Measurements from ENCODE around the gene SDK2.

DNA sequence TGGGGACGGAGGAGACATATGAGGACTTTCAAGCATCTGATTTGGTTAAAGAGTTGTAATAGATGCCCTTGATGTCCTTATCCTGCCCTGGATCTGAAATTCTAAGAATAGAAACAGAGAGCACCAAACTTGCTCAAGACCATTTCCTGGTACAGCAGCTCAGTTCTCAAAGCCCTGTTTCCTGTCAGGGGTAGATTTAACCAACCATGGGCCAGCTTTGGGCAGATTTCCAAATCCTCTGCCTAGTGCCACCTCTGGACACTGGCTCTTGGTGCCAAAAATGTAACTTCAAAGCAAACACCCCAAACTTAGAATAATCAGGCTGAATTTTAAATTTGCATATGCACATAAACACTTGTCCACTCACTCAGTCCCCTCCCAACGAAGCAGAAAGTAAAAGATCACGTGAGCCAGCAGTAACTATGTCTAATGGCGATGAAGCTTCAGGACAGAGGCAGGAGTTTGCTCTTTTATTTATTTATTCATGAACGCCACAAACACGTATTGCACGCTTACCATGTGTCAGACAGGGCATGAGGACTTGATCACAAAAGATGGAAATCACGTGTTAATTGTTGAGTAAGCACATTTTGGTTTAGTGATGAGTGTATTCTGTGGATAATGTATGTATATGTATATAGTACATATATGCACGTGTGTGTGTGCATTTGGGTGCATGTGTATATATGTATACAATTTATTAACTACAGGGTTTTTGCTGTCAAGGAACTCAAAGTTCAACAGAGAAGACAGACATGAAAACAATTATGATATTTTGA is 23.1 kb upstream of the SDK2 start:
- TF ChIP-seq, protein P1, sequence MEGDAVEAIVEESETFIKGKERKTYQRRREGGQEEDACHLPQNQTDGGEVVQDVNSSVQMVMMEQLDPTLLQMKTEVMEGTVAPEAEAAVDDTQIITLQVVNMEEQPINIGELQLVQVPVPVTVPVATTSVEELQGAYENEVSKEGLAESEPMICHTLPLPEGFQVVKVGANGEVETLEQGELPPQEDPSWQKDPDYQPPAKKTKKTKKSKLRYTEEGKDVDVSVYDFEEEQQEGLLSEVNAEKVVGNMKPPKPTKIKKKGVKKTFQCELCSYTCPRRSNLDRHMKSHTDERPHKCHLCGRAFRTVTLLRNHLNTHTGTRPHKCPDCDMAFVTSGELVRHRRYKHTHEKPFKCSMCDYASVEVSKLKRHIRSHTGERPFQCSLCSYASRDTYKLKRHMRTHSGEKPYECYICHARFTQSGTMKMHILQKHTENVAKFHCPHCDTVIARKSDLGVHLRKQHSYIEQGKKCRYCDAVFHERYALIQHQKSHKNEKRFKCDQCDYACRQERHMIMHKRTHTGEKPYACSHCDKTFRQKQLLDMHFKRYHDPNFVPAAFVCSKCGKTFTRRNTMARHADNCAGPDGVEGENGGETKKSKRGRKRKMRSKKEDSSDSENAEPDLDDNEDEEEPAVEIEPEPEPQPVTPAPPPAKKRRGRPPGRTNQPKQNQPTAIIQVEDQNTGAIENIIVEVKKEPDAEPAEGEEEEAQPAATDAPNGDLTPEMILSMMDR (conservative IDR thresholded peaks at IDR 0.05 in 1 of 2, IDR thresholded peaks at IDR 0.05 in 1 of 2; ENCODE audit: extremely low read depth in 1 of 2, insufficient read depth in 1 of 2, low read depth in 1 of 2, low read length in 2 of 2): no peak
- TF ChIP-seq EZH2 (IDR thresholded peaks at IDR 0.05; ENCODE audit: borderline replicate concordance, low read length): no peak
